A673 (cell line): ENCODE measurements around the gene TMEM185B.

Source experiments
- CTCF ChIP-seq: fragments of 300-800, 200-600 bp; sonication (generic); conservative IDR thresholded peaks from 2 replicates; pipeline ENCODE4 v1.5.1; 2017; ENCODE audit warnings: low read depth, mild to moderate bottlenecking, antibody characterized with exemption, low read length, moderate library complexity, mixed read lengths
- EZH2 ChIP-seq: fragments of 200-600 bp; sonication (generic); IDR thresholded peaks from 2 replicates; pipeline ENCODE4 v1.6.1; 2017; ENCODE audit warnings: borderline replicate concordance, low read depth, mild to moderate bottlenecking, mixed read lengths, antibody characterized with exemption, low read length; ENCODE audit not compliant: poor library complexity, severe bottlenecking

GRCh38 chr2:120231974-120232635 is 8.9 kb upstream of the TMEM185B start:
- no peak for TF ChIP-seq CTCF
- no peak for TF ChIP-seq EZH2
